Left ventricle myocardium inferior (tissue), 1 donor: ENCODE data around the gene MRPS23. TPM values are rescaled to one million over a fixed set of nuclear protein-coding genes. Genes with fewer than 3 reads are reported as not detected.

Experiments used
- DNase-seq: peaks from one replicate; pipeline ENCODE4 v3.0.0-alpha.2; 2020
- H3K27ac ChIP-seq: fragments of 200-600 bp; replicated peaks from 2 replicates; pipeline ENCODE4 v1.8.0; 2021
- H3K27me3 ChIP-seq: fragments of 200-600 bp; 2 replicates; pipeline ENCODE4 v1.8.0; 2021; ENCODE audit warnings: low read depth
- H3K36me3 ChIP-seq: fragments of 200-600 bp; 2 replicates; pipeline ENCODE4 v1.8.0; 2021
- H3K4me1 ChIP-seq: fragments of 200-600 bp; 2 replicates; pipeline ENCODE4 v1.8.0; 2021
- H3K4me3 ChIP-seq: fragments of 200-600 bp; 2 replicates; pipeline ENCODE4 v1.8.0; 2021; ENCODE audit warnings: mild to moderate bottlenecking, moderate library complexity
- H3K9me3 ChIP-seq: fragments of 200-600 bp; replicated peaks from 2 replicates; pipeline ENCODE4 v1.8.0; 2021
- CTCF ChIP-seq: fragments of 200-600 bp; IDR thresholded peaks from 2 replicates; pipeline ENCODE4 v1.8.0; 2021; ENCODE audit warnings: antibody characterized with exemption, mild to moderate bottlenecking, borderline replicate concordance
- intact Hi-C: fragments of 100-400 bp; cut with micrococcal nuclease; formaldehyde crosslinking; loops from one replicate; pipeline ENCODE4 v1.11.0; 2022
- total RNA-seq: library from RNA; stranded (reverse); fragmentation: NEBNext Ultra II Directional; extraction: Animal tissue kit (Norgen Biotek cat#: 25700); gene quantifications from one replicate; pipeline ENCODE4 v1.2.1, GENCODE V29; 2021
- donor health status: DM: no; HTN: yes; CAD: no; lungs with severe emphysema.

The MRPS23 gene
- total RNA-seq, 1 donor from 2014 or later, result 89.4 TPM

GRCh38 chr17:57834146-57834741 is 15.6 kb downstream of the MRPS23 start:
- intact Hi-C loops, result no loop called here
- Histone ChIP-seq H3K9me3 (no peaks in the 10 kb centered on the region), H3K36me3 (peaks cover 9% of the 10 kb centered on the region), H3K4me1 (peaks cover 59% of the 10 kb centered on the region), H3K27ac (peak overlapping the region; percentile 89), H3K4me3 (peak overlapping the region; percentile 62), H3K27me3 (no peaks in the 10 kb centered on the region)
- TF ChIP-seq CTCF, result peak; percentile 14
- DNase-seq, result peak; percentile 64

- H3K27me3 ChIP-seq, result no peaks in the 10 kb centered on the region
- H3K27ac ChIP-seq, result peak overlapping the region; percentile 89
- TF ChIP-seq CTCF, result peak; percentile 93
- intact Hi-C loops, result no loop called here
- H3K9me3 ChIP-seq, result no peaks in the 10 kb centered on the region
- H3K4me1 ChIP-seq, result peaks cover 50% of the 10 kb centered on the region
- H3K4me3 ChIP-seq, result peak overlapping the region; percentile 62
- peak; percentile 61 for DNase-seq
- H3K36me3 ChIP-seq, result peaks cover 2% of the 10 kb centered on the region
These were observed 16.5 kb downstream of the MRPS23 start for GRCh38 chr17:57833179-57833939.

- Histone ChIP-seq H3K36me3 (no peaks in the 10 kb centered on the region), H3K4me1 (peaks cover 42% of the 10 kb centered on the region), H3K27me3 (no peaks in the 10 kb centered on the region), H3K9me3 (no peaks in the 10 kb centered on the region), H3K4me3 (peak overlapping the region; percentile 62), H3K27ac (peak overlapping the region; percentile 89)
- DNase-seq, result no peak
- no peak for TF ChIP-seq CTCF
- intact Hi-C loops, result no loop called here
These were observed 17.3 kb downstream of the MRPS23 start for GRCh38 chr17:57832314-57833178.

GRCh38 chr17:57830880-57831279 is 19.0 kb downstream of the MRPS23 start:
- no peak for DNase-seq
- Histone ChIP-seq H3K27me3 (no peaks in the 10 kb centered on the region), H3K9me3 (no peaks in the 10 kb centered on the region), H3K27ac (no peak overlapping the region), H3K4me3 (no peak overlapping the region), H3K36me3 (no peaks in the 10 kb centered on the region), H3K4me1 (peaks cover 38% of the 10 kb centered on the region)
- intact Hi-C loops, result no loop called here
- TF ChIP-seq CTCF, result no peak
